ENCODE measurements around the gene CEMIP.

The CEMIP gene

GRCh38 chr15:80849308-80849707, 70.1 kb downstream of the CEMIP start:
- peak in 3 of 51 donors; percentile 6 to 26 (median 11) for DNase-seq

- DNase-seq: no peak
Measured at GRCh38 chr15:80850941-80851451, 71.8 kb downstream of the CEMIP start.

GRCh38 chr15:80852676-80853075, 73.5 kb downstream of the CEMIP start:
- no peak for DNase-seq

DNA sequence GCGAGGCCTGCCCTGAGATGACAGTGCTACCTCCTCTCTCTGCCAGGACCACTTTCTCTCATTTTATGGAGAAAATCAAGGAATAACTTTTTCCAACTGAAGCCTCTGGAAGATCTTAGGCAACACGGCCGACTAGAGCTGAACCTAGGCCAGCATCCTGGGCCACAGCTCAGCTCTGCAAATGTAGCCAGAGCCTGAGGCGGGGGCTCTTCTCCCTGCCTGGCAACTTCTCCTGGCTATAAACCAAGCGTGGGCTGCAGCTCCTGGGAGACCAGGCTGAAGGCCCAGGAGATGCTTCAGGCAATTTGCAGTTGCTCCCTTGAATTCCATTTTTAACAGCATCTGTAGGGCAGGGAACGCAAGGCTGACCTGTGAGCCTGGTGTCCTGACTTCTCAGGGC, 74.9 kb downstream of the CEMIP start:
- DNase-seq: peak in 28 of 51 donors; percentile 10 to 77 (median 52)

GRCh38 chr15:80855206-80855605, 76.0 kb downstream of the CEMIP start:
- DNase-seq: no peak

DNA sequence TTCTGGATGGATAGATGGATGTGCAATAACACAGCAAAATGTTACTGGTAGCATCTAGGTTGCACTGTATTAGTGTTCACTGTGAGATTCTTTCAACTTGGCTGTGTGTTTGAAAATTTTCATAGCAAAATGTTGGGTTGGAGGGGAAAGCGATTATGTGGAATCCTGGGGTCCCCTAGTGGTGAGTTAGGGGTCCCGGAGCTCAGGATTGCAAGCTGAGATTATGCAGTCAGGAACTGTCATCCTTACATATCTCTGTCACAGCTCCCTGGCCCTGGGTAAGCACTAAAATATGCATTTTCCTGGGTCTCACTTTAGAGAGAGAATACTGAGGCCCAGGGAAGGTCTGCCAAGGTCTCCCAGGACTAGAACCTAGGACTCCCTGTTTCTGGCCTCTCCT, 77.2 kb downstream of the CEMIP start:
- no peak for DNase-seq

GRCh38 chr15:80856809-80857377, 77.7 kb downstream of the CEMIP start:
- DNase-seq: peak in 7 of 51 donors; percentile 8 to 33 (median 17)

- peak in 31 of 51 donors; percentile 9 to 74 (median 43) for DNase-seq
Measured at GRCh38 chr15:80861731-80862170, 82.6 kb downstream of the CEMIP start.

GRCh38 chr15:80864666-80865065, 85.5 kb downstream of the CEMIP start:
- DNase-seq: no peak

DNA sequence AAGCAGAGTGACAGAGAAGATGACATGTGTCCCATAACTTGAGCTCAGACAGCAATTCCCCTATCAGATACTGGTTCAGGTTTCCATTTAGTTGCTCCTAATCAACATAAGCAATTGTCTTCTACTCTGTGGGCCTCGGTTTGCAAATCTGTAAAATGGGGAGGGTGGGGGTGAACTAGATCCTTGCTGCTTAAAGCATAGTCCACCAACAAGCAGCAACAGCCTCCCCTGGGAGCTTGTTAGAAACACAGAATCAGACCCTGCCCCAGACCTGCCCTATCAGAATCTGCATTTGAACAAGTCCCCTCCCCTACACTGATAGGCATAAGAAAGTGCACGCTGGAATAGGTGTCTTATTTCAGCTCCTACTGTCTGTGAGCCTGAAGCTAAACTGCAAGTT, 87.8 kb downstream of the CEMIP start:
- no peak for DNase-seq

DNA sequence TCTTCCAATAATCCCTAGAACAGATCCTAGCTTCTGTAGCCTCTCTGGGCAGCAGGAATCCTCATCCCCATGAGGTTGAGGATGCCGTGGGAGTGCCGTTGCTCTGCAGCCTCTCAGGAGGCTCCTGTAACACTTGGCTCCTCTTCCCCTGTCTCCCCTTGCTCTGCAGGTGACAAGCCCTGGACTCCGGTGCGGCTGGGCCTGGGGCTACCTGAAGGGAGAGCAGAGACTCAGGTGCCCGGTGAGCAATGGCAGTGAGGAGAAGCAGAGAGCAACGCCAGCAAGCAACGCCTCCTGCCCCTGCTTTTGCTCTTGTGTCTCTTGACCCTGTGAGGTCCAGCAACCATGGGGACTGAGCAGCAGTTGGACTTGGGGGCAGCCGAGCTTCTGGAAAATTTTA, 91.2 kb downstream of the CEMIP start:
- no peak for DNase-seq

DNA sequence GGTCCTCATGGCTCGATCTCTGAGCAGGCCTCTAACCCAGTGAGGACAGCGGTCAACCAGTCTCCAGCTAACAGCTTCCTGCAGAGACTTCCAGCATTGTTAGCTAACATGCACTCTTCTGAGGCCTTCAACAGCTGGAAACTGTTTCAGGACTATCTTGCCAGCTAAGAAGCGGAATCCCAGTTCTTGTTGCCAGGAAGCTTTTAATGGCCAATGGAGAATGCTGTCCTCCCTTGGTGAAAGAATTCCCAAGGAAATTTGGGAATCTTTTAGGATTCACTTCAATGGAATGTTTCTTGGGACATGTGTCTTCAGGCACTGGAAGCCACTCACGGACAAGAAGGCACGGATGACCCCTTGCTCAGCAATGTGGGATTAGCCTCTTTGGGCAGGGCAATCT, 91.7 kb downstream of the CEMIP start:
- DNase-seq: no peak

DNA sequence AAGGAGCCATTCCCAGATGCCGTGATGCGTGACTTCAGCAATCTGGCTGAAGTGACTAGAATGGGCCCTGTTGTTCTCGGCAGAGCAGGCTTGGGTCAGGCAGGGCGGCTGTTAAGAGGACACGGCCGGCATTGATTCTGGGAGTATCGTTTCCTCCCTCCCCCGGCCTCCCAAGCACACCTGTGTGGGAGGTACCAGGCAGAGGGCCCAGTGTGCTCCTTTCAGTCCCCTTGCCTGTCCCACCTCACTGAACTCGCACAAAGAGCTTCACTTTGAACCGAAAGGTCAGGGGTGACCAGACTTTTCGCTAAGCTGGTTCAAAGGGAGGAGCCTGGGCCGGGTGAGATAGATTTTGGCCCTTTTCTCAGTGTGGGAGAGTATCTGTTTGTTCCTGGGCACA, 92.7 kb downstream of the CEMIP start:
- peak in 1 of 51 donors; percentile 18 for DNase-seq

DNA sequence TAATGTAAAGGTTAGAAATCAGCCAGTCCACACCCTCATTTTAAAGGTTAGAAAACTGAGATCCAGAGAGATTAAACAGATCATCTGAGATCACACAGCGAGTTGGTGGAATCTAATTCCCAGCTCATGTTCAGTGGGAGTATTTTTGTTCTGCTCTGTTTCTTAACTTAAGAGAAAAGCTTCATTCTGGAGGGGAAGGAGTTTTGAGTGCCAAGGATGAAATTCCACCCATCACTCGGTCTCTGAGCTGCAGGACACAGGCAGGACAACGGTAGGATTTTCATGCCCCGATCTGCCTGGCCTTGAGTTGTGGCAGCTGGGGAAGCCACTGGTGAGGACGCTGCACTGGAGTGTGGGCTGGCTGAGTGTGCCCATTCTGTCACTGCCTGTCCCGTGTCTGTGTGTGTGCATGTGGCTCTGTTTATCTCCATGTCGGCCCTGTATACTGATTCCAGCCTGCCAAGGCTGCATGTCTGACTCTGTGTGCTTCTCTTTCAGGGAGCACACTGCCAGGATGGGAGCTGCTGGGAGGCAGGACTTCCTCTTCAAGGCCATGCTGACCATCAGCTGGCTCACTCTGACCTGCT, 94.3 kb downstream of the CEMIP start:
- peak in 2 of 51 donors; percentile 11 to 32 for DNase-seq

DNA sequence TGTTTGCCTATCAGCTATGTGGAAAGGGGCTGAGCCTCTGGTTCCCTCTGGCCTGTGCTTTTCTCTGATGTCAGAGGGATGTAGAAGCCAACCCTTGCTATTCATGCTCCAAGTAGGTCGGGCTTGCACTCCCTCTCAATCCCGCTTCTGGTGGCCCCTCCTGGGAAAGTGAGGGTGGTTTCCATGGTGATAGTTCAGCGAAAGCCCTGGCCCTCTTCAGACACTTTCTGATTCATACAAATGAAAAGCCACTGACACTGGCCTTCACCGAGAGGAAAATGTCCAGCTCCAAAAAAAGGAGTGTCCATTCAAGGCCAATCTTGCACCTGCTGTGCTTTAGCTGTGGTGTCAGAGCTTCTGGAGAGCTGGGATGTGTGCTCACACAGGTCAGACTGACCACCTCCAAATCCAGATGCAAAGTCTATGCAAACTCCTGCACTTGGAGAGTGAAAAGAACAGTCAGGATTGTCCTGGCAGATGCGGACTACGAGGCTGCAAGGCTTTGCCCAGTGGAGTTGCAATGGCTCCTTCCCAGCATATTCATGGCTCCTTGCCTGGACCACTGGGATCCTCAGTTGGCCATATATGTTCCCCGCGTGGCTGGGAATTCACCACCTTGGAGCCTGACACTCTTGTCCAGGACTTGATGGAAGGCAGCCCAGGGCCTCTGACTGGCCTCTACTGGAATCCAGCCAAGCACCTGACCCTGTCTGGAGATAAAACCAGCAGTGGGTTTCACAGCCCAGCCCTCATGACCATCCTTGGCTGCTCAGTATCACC, 96.6 kb downstream of the CEMIP start:
- DNase-seq: peak in 39 of 51 donors; percentile 9 to 84 (median 55)

- DNase-seq: no peak
Measured at GRCh38 chr15:80876348-80876674, 97.1 kb downstream of the CEMIP start.

- peak in 1 of 51 donors; percentile 42 for DNase-seq
Measured at GRCh38 chr15:80878242-80878866, 99.2 kb downstream of the CEMIP start.

GRCh38 chr15:80878867-80879250, 99.7 kb downstream of the CEMIP start:
- no peak for DNase-seq

- DNase-seq: no peak
Measured at GRCh38 chr15:80880086-80880485, 100.9 kb downstream of the CEMIP start.

- DNase-seq: no peak
Measured at GRCh38 chr15:80883641-80884040, 104.5 kb downstream of the CEMIP start.

DNA sequence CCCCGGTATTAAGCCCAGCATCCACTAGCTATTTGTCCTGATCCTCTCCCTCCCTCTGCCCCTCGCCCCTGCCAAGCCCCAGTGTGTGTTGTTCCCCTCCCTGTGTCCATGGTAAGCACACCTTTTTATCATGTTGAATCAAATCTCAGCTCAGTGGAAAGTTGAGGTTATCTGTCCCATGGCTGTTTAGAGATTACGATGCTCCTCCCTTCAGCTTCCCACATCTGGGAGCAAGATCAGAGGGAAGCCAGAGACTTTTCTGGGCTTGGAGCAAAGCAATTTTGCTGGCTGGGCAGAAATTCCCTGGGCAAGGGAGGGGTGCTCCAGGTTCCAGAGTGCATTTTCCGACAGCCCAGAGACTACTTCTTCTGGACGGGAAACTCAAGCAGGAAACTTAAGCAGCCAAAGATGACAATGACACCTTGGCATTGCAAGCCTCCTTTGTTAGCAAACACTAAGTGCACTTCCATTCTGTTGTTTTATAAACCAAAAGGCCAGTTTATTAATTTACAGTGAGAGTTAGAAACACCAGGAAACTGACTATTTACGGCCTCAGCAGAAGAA, 105.9 kb downstream of the CEMIP start:
- DNase-seq: no peak

DNA sequence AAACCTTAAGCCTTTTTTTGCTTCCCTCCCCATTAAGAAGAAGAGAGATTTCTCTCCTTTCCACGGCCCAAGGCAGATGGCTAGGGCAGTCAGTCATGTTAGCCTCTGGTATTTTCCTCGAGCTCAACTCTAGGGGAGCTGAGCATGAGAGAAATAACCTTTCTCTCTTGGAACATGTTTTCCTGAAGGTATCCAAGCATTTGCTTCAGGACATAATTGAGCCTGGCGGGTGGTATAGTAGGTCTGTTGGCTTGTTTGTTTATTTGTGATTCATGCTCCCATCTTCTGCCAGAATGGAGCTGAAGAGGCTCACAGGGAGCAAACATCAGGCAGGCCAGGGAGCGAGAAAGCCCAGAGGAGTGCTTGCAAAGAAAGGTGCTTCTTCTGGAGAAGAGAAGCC, 108.0 kb downstream of the CEMIP start:
- DNase-seq: peak in 3 of 51 donors; percentile 5 to 34 (median 8)
